Uterus (tissue), 2 donors: ENCODE results near the gene PDE4D.

Source experiments
- CTCF ChIP-seq, 4 experiments: fragments of 200-600 bp in 2 of 4; fragments of 450-650 bp in 2 of 4; sonication (generic) in 2 of 4; IDR thresholded peaks; one replicate each; pipeline ENCODE4 v1.5.1; 2016 to 2019; ENCODE audit warnings: antibody characterized with exemption in 4 of 4, mild to moderate bottlenecking in 2 of 4, moderate library complexity in 1 of 4
- POLR2A ChIP-seq, 2 donors: fragments of 450-650 bp; IDR thresholded peaks; one replicate each; pipeline ENCODE4 v1.6.1; 2016; ENCODE audit warnings: antibody characterized with exemption in 2 of 2, mild to moderate bottlenecking in 1 of 2, moderate library complexity in 1 of 2

DNA sequence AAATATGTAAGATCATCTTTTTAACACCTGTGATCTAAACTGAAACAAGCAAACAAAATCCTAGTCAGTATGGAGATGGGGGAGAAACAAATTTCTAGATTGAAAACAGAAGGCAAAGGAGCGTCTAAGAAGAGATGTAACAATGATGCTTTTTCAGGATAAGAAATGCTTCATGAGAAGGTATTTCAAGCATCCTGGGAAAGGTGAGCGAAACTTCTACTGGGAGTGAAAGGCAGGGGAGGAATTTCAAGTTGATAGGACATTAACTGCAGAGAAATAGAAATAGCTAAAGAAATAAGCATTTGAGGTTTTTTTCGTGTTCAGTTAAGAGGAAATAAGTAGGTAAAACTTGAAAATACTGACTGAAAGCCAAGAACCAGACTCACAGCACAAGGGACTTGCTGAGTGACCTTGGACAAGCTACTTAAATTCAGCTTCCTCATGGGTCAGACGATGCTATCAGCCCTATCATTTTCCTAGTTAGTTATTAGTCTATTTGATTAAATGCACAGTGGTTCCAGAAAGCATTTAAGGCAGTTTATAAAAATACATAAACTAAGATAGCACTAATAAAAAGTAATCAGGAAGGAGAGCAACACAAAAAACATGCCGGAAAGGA, 406.3 kb downstream of the PDE4D start:
- TF ChIP-seq CTCF (IDR thresholded peaks at IDR 0.05) (no peak), POLR2A (IDR thresholded peaks at IDR 0.05) (no peak)
